Naive thymus-derived CD8-positive, alpha-beta T cell (primary cell): ENCODE data around the gene SLC5A1. TPM values are rescaled to one million over a fixed set of nuclear protein-coding genes. Genes with fewer than 3 reads are reported as not detected.

ENCODE experiments used
- ATAC-seq, 2 donors: fragments of 150-1000 bp; cut with Tn5 transposase in 1 of 2; sonication (Bioruptor Pico), chemical (Tn5 transposase) in 1 of 2; 1 replicate in 1 of 2; 2 replicates in 1 of 2; pipeline ENCODE4 v1.10.0; 2021; ENCODE audit warnings: mild to moderate bottlenecking in 2 of 2, moderate library complexity in 2 of 2
- POLR2A ChIA-PET: fragments of 350-600 bp; sonication (Branson Sonifier 250); formaldehyde crosslinking; loops from one replicate; lab custom pipeline; 2021; ENCODE audit warnings: antibody characterized with exemption; lab: Charles Lee
- DNase-seq, 10 donors: peaks; one replicate each; pipeline versions ENCODE4 v3.0.0 to v3.0.0-alpha.2; 2020 to 2022
- H3K27ac Mint-ChIP-seq, 10 donors: one replicate each; pipeline ENCODE4 v1.8.0; 2020 to 2022; ENCODE audit warnings: mild to moderate bottlenecking in 10 of 10, mixed read lengths in 10 of 10, moderate library complexity in 4 of 10, inconsistent platforms in 1 of 10
- H3K27me3 Mint-ChIP-seq, 5 donors: one replicate each; pipeline ENCODE4 v1.8.0; 2021 to 2022; ENCODE audit warnings: mixed read lengths in 5 of 5
- H3K36me3 Mint-ChIP-seq, 3 donors: one replicate each; pipeline ENCODE4 v1.8.0; 2020 to 2022; ENCODE audit warnings: mixed read lengths in 3 of 3, mild to moderate bottlenecking in 2 of 3, inconsistent platforms in 1 of 3
- H3K4me1 Mint-ChIP-seq, 4 donors: one replicate each; pipeline ENCODE4 v1.8.0; 2021 to 2022; ENCODE audit warnings: mixed read lengths in 4 of 4
- H3K4me3 Mint-ChIP-seq, 10 donors: one replicate each; pipeline ENCODE4 v1.8.0; 2020 to 2022; ENCODE audit warnings: mild to moderate bottlenecking in 10 of 10, mixed read lengths in 10 of 10, moderate library complexity in 6 of 10, inconsistent platforms in 1 of 10
- H3K9me3 Mint-ChIP-seq, 9 donors: one replicate each; pipeline ENCODE4 v1.8.0; 2020 to 2022; ENCODE audit warnings: mixed read lengths in 9 of 9, mild to moderate bottlenecking in 3 of 9, inconsistent platforms in 1 of 9, moderate library complexity in 1 of 9
- polyA plus RNA-seq, 3 donors: library from polyadenylated mRNA; unstranded; fragments of 300-500 nt; fragmentation: Illumina TruSeq; gene quantifications; one replicate each; pipeline ENCODE4 v1.2.3, GENCODE V29; 2021
- total RNA-seq, 8 experiments: library from RNA in 2 of 8; stranded (reverse) in 2 of 8; gene quantifications; one replicate each; pipeline ENCODE4 v1.2.3 and lab custom pipeline; 2021 to 2026

Gene SLC5A1
- total RNA-seq: not detected
- polyA plus RNA-seq: not detected
- total RNA-seq (lab: John Stamatoyannopoulos, UW): 0 to 0.06 (median 0) reads per million in 6 experiments

GRCh38 chr22:32042924-32043323, at the start of gene SLC5A1:
Gene SLC5A1, plus strand, starts transcription at chr22:32043261. Its CDS starts 21 bp downstream, at chr22:32043282.
- Mint-ChIP-seq H3K9me3 (no peaks in the 10 kb centered on the region), H3K27me3 (peaks cover 23 to 84% (median 65%) of the 10 kb centered on the region in 5 donors), H3K4me1 (peaks cover 0 to 3% (median 1%) of the 10 kb centered on the region in 4 donors), H3K36me3 (peaks cover 0 to 3% (median 0%) of the 10 kb centered on the region in 3 donors), H3K27ac (peak within 1 kb of the TSS in 2 of 10 donors; percentile 29 to 36), H3K4me3 (no peak within 1 kb of the TSS)
- POLR2A ChIA-PET: no interaction called here
- no peak for DNase-seq
- ATAC-seq: no peak

- H3K36me3 Mint-ChIP-seq: no peaks in the 10 kb centered on the region
- POLR2A ChIA-PET: no interaction called here
- peaks cover under 1 to 2% (median under 1%) of the 10 kb centered on the region in 4 donors for H3K4me1 Mint-ChIP-seq
Observed at GRCh38 chr22:31995046-31995445, 48.0 kb upstream of the SLC5A1 start.

GRCh38 chr22:31995807-31996206, 47.3 kb upstream of the SLC5A1 start:
- no peaks in the 10 kb centered on the region for H3K36me3 Mint-ChIP-seq
- H3K4me3 Mint-ChIP-seq: no peak overlapping the region
- POLR2A ChIA-PET: no interaction called here
- no peak for ATAC-seq
- no peak overlapping the region for H3K27ac Mint-ChIP-seq
- no peak for DNase-seq
- peaks cover 4 to 9% (median 6%) of the 10 kb centered on the region in 4 donors for H3K4me1 Mint-ChIP-seq
- no peaks in the 10 kb centered on the region for H3K9me3 Mint-ChIP-seq
- peaks cover 0 to 11% (median 7%) of the 10 kb centered on the region in 5 donors for H3K27me3 Mint-ChIP-seq

More at GRCh38 chr22:31995046-31995445, 48.0 kb upstream of the SLC5A1 start:
- H3K27ac Mint-ChIP-seq: no peak overlapping the region
- ATAC-seq (no peak), DNase-seq (no peak)
- H3K27me3 Mint-ChIP-seq: peaks cover 0 to 13% (median 8%) of the 10 kb centered on the region in 5 donors
- no peaks in the 10 kb centered on the region for H3K9me3 Mint-ChIP-seq
- H3K4me3 Mint-ChIP-seq: no peak overlapping the region

- DNase-seq: no peak
- Mint-ChIP-seq H3K27me3 (peaks cover 0 to 16% (median 7%) of the 10 kb centered on the region in 5 donors), H3K4me1 (peaks cover 4 to 9% (median 6%) of the 10 kb centered on the region in 4 donors), H3K36me3 (no peaks in the 10 kb centered on the region), H3K9me3 (no peaks in the 10 kb centered on the region), H3K4me3 (no peak overlapping the region), H3K27ac (no peak overlapping the region)
- POLR2A ChIA-PET: no interaction called here
- no peak for ATAC-seq
Observed at GRCh38 chr22:31998784-31999385, 44.2 kb upstream of the SLC5A1 start.

- POLR2A ChIA-PET: no interaction called here
- DNase-seq: peak in 2 of 10 donors; percentile 11 to 16
- Mint-ChIP-seq H3K9me3 (no peaks in the 10 kb centered on the region), H3K27ac (peak overlapping the region in 1 of 10 donors; percentile 17), H3K4me3 (no peak overlapping the region), H3K27me3 (peaks cover 0 to 17% (median 9%) of the 10 kb centered on the region in 5 donors), H3K4me1 (peaks cover 4 to 9% (median 6%) of the 10 kb centered on the region in 4 donors), H3K36me3 (no peaks in the 10 kb centered on the region)
- peak in 1 of 2 donors; percentile 53 for ATAC-seq
Observed at GRCh38 chr22:32000181-32000580, 42.9 kb upstream of the SLC5A1 start.

GRCh38 chr22:32005453-32005852, 37.6 kb upstream of the SLC5A1 start:
- H3K4me3 Mint-ChIP-seq: no peak overlapping the region
- H3K36me3 Mint-ChIP-seq: peaks cover 0 to 2% (median 0%) of the 10 kb centered on the region in 3 donors
- peaks cover 0 to 11% (median 3%) of the 10 kb centered on the region in 5 donors for H3K27me3 Mint-ChIP-seq
- ATAC-seq (no peak), DNase-seq (no peak)
- POLR2A ChIA-PET: no interaction called here
- peaks cover 0 to 3% (median 2%) of the 10 kb centered on the region in 4 donors for H3K4me1 Mint-ChIP-seq
- peaks cover 0 to 11% (median 4%) of the 10 kb centered on the region in 9 donors for H3K9me3 Mint-ChIP-seq
- no peak overlapping the region for H3K27ac Mint-ChIP-seq

- no peak overlapping the region for H3K27ac Mint-ChIP-seq
- no peak overlapping the region for H3K4me3 Mint-ChIP-seq
- POLR2A ChIA-PET: interaction anchor here (0.7 kb wide), 1 partner anchor 455 kb away, joined by 3 read pairs; no protein-coding TSS in a partner anchor
- ATAC-seq: no peak
- peaks cover 0 to 72% (median 24%) of the 10 kb centered on the region in 9 donors for H3K9me3 Mint-ChIP-seq
- H3K4me1 Mint-ChIP-seq: no peaks in the 10 kb centered on the region
- H3K27me3 Mint-ChIP-seq: peaks cover 4 to 13% (median 11%) of the 10 kb centered on the region in 5 donors
- DNase-seq: no peak
- peaks cover 0 to 40% (median 21%) of the 10 kb centered on the region in 3 donors for H3K36me3 Mint-ChIP-seq
Observed at GRCh38 chr22:32013200-32013599, 29.9 kb upstream of the SLC5A1 start.

GRCh38 chr22:32016081-32016480, 27.0 kb upstream of the SLC5A1 start:
- ATAC-seq (no peak), DNase-seq (no peak)
- no peak overlapping the region for H3K4me3 Mint-ChIP-seq
- no peak overlapping the region for H3K27ac Mint-ChIP-seq
- no peaks in the 10 kb centered on the region for H3K4me1 Mint-ChIP-seq
- peaks cover 0 to 69% (median 23%) of the 10 kb centered on the region in 9 donors for H3K9me3 Mint-ChIP-seq
- H3K36me3 Mint-ChIP-seq: peaks cover 0 to 40% (median 22%) of the 10 kb centered on the region in 3 donors
- POLR2A ChIA-PET: no interaction called here
- H3K27me3 Mint-ChIP-seq: peaks cover 18 to 36% (median 24%) of the 10 kb centered on the region in 5 donors

GRCh38 chr22:32018056-32018455, 25.0 kb upstream of the SLC5A1 start:
- Mint-ChIP-seq H3K27ac (no peak overlapping the region), H3K4me3 (no peak overlapping the region), H3K9me3 (peaks cover 0 to 51% (median 12%) of the 10 kb centered on the region in 9 donors), H3K27me3 (peaks cover 18 to 44% (median 23%) of the 10 kb centered on the region in 5 donors), H3K36me3 (peaks cover 0 to 29% (median 16%) of the 10 kb centered on the region in 3 donors), H3K4me1 (no peaks in the 10 kb centered on the region)
- ATAC-seq (no peak), DNase-seq (no peak)
- POLR2A ChIA-PET: interaction anchor here (0.7 kb wide), 1 partner anchor 25 kb away, joined by 3 read pairs; no protein-coding TSS in a partner anchor

GRCh38 chr22:32020117-32020516, 22.9 kb upstream of the SLC5A1 start:
- Mint-ChIP-seq H3K27ac (no peak overlapping the region), H3K4me1 (no peaks in the 10 kb centered on the region), H3K4me3 (no peak overlapping the region), H3K27me3 (peaks cover 18 to 44% (median 23%) of the 10 kb centered on the region in 5 donors), H3K36me3 (peaks cover 0 to 22% (median 6%) of the 10 kb centered on the region in 3 donors), H3K9me3 (peaks cover 0 to 34% (median 7%) of the 10 kb centered on the region in 9 donors)
- ATAC-seq: no peak
- POLR2A ChIA-PET: interaction anchor here (0.6 kb wide), 1 partner anchor 143 kb away, joined by 6 read pairs; no protein-coding TSS in a partner anchor
- no peak for DNase-seq

GRCh38 chr22:32021716-32022115, 21.3 kb upstream of the SLC5A1 start:
- Mint-ChIP-seq H3K27me3 (peaks cover 18 to 44% (median 23%) of the 10 kb centered on the region in 5 donors), H3K36me3 (peaks cover 0 to 17% (median 4%) of the 10 kb centered on the region in 3 donors), H3K4me1 (no peaks in the 10 kb centered on the region), H3K27ac (no peak overlapping the region), H3K9me3 (peaks cover 0 to 24% (median 5%) of the 10 kb centered on the region in 9 donors), H3K4me3 (no peak overlapping the region)
- DNase-seq (no peak), ATAC-seq (no peak)
- POLR2A ChIA-PET: no interaction called here

- DNase-seq (no peak), ATAC-seq (no peak)
- Mint-ChIP-seq H3K9me3 (peaks cover 0 to 10% (median 0%) of the 10 kb centered on the region in 9 donors), H3K27ac (no peak overlapping the region), H3K4me3 (no peak overlapping the region), H3K27me3 (peaks cover 11 to 31% (median 17%) of the 10 kb centered on the region in 5 donors), H3K4me1 (no peaks in the 10 kb centered on the region), H3K36me3 (peaks cover 0 to 5% (median 0%) of the 10 kb centered on the region in 3 donors)
- POLR2A ChIA-PET: no interaction called here
Observed at GRCh38 chr22:32023251-32023827, 19.7 kb upstream of the SLC5A1 start.

- Mint-ChIP-seq H3K4me3 (no peak overlapping the region), H3K27ac (no peak overlapping the region), H3K27me3 (peaks cover 7 to 27% (median 15%) of the 10 kb centered on the region in 5 donors), H3K4me1 (no peaks in the 10 kb centered on the region), H3K9me3 (peaks cover 0 to 10% (median 0%) of the 10 kb centered on the region in 9 donors), H3K36me3 (peaks cover 0 to 5% (median 0%) of the 10 kb centered on the region in 3 donors)
- DNase-seq (no peak), ATAC-seq (no peak)
- POLR2A ChIA-PET: no interaction called here
Observed at GRCh38 chr22:32024796-32025195, 18.3 kb upstream of the SLC5A1 start.
